ENCODE measurements around the gene ALDH18A1. TPM values are rescaled to one million over a fixed set of nuclear protein-coding genes. Genes with fewer than 3 reads are reported as not detected.

Gene ALDH18A1
- total RNA-seq, 2 donors from 2014 or later: 35.8 to 39.4 TPM

- ATAC-seq (ENCODE audit: insufficient number of reproducible peaks, low FRiP score, low read depth) (no peak), DNase-seq (ENCODE audit: low spot score) (no peak)
- Histone ChIP-seq H3K4me1 (ENCODE audit: control insufficient read depth in 1 of 2, low read depth in 2 of 2) (peaks cover 0 to 8% of the 10 kb centered on the region in 2 donors), H3K9me3 (no peaks in the 10 kb centered on the region), H3K27me3 (replicated peaks; ENCODE audit: insufficient read depth) (no peaks in the 10 kb centered on the region), H3K4me3 (peak overlapping the region; percentile 77), H3K36me3 (no peaks in the 10 kb centered on the region), H3K27ac (no peak overlapping the region)
- no peak for TF ChIP-seq CTCF (IDR thresholded peaks at IDR 0.05)
Observed at GRCh38 chr10:95561864-95562177, 94.7 kb downstream of the ALDH18A1 start.

GRCh38 chr10:95561177-95561863 lies 95.2 kb downstream of the ALDH18A1 start, which contains the start of gene SORBS1:
Gene SORBS1 (minus strand): TSS chr10:95561371. CDS start chr10:95441135, 120,236 bp downstream.
- peaks cover 0 to 8% of the 10 kb centered on the region in 2 donors for H3K4me1 ChIP-seq (ENCODE audit: control insufficient read depth in 1 of 2, low read depth in 2 of 2)
- no peaks in the 10 kb centered on the region for H3K9me3 ChIP-seq
- peak within 1 kb of the TSS; percentile 77 for H3K4me3 ChIP-seq
- TF ChIP-seq CTCF (IDR thresholded peaks at IDR 0.05): no peak
- no peaks in the 10 kb centered on the region for H3K27me3 ChIP-seq (replicated peaks; ENCODE audit: insufficient read depth)
- H3K36me3 ChIP-seq: no peaks in the 10 kb centered on the region
- ATAC-seq (ENCODE audit: insufficient number of reproducible peaks, low FRiP score, low read depth) (peak; percentile 95), DNase-seq (ENCODE audit: low spot score) (peak; percentile 85)
- peak within 1 kb of the TSS; percentile 81 to 93 for H3K27ac ChIP-seq

GRCh38 chr10:95560278-95561176 lies 96.0 kb downstream of the ALDH18A1 start:
- Histone ChIP-seq H3K27ac (peak overlapping the region; percentile 81 to 93), H3K4me3 (peak overlapping the region; percentile 77), H3K9me3 (no peaks in the 10 kb centered on the region), H3K36me3 (no peaks in the 10 kb centered on the region), H3K4me1 (ENCODE audit: control insufficient read depth in 1 of 2, low read depth in 2 of 2) (peaks cover 0 to 16% of the 10 kb centered on the region in 2 donors), H3K27me3 (replicated peaks; ENCODE audit: insufficient read depth) (no peaks in the 10 kb centered on the region)
- no peak for ATAC-seq (ENCODE audit: insufficient number of reproducible peaks, low FRiP score, low read depth)
- TF ChIP-seq CTCF (IDR thresholded peaks at IDR 0.05): no peak
- DNase-seq (ENCODE audit: low spot score): no peak

GRCh38 chr10:95559896-95560277 lies 96.6 kb downstream of the ALDH18A1 start:
- H3K9me3 ChIP-seq: no peaks in the 10 kb centered on the region
- DNase-seq (ENCODE audit: low spot score) (no peak), ATAC-seq (ENCODE audit: insufficient number of reproducible peaks, low FRiP score, low read depth) (no peak)
- H3K4me3 ChIP-seq: peak overlapping the region; percentile 77
- TF ChIP-seq CTCF (IDR thresholded peaks at IDR 0.05): no peak
- H3K27ac ChIP-seq: peak overlapping the region; percentile 81 to 93
- H3K36me3 ChIP-seq: peaks cover 2% of the 10 kb centered on the region
- peaks cover 0 to 22% of the 10 kb centered on the region in 2 donors for H3K4me1 ChIP-seq (ENCODE audit: control insufficient read depth in 1 of 2, low read depth in 2 of 2)
- no peaks in the 10 kb centered on the region for H3K27me3 ChIP-seq (replicated peaks; ENCODE audit: insufficient read depth)

GRCh38 chr10:95559471-95559870 lies 97.0 kb downstream of the ALDH18A1 start:
- H3K27ac ChIP-seq: peak overlapping the region; percentile 81 to 93
- ATAC-seq (ENCODE audit: insufficient number of reproducible peaks, low FRiP score, low read depth) (no peak), DNase-seq (ENCODE audit: low spot score) (no peak)
- TF ChIP-seq CTCF (IDR thresholded peaks at IDR 0.05): no peak
- peaks cover 0 to 25% of the 10 kb centered on the region in 2 donors for H3K4me1 ChIP-seq (ENCODE audit: control insufficient read depth in 1 of 2, low read depth in 2 of 2)
- no peaks in the 10 kb centered on the region for H3K27me3 ChIP-seq (replicated peaks; ENCODE audit: insufficient read depth)
- H3K4me3 ChIP-seq: peak overlapping the region; percentile 77
- H3K9me3 ChIP-seq: no peaks in the 10 kb centered on the region
- peaks cover 2% of the 10 kb centered on the region for H3K36me3 ChIP-seq

All from thoracic aorta (tissue), 2 donors.